Mesenchymal stem cell (in vitro differentiated cells and primary cell): ENCODE data around the gene EDN1.

Source experiments
- DNase-seq: peaks from one replicate; pipeline ENCODE4 v3.0.0-alpha.2; 2013
- H2AFZ ChIP-seq: one replicate; pipeline ENCODE4 v1.6.1; 2013; ENCODE audit warnings: low read depth, mild to moderate bottlenecking, control low read depth, inconsistent platforms, low read length, moderate library complexity
- H2AK5ac ChIP-seq: 2 replicates; pipeline ENCODE4 v1.6.1; 2013; ENCODE audit warnings: low read length, moderate library complexity, mild to moderate bottlenecking, inconsistent platforms; ENCODE audit not compliant: severe bottlenecking
- H2BK120ac ChIP-seq: one replicate; pipeline ENCODE4 v1.6.1; 2013; ENCODE audit warnings: low read depth, mild to moderate bottlenecking, inconsistent platforms, low read length, moderate library complexity
- H2BK12ac ChIP-seq, 2 experiments: one replicate each; pipeline ENCODE4 v1.6.1; 2013; ENCODE audit warnings: inconsistent platforms in 2 of 2, low read length in 2 of 2, mild to moderate bottlenecking in 2 of 2, moderate library complexity in 2 of 2, control low read depth in 1 of 2
- H2BK15ac ChIP-seq: one replicate; pipeline ENCODE4 v1.6.1; 2013; ENCODE audit warnings: mild to moderate bottlenecking, low read depth, inconsistent platforms; ENCODE audit not compliant: poor library complexity, severe bottlenecking
- H2BK5ac ChIP-seq: 2 replicates; pipeline ENCODE4 v1.6.1; 2013; ENCODE audit warnings: low read depth, mild to moderate bottlenecking, low read length, control low read depth, inconsistent platforms; ENCODE audit not compliant: poor library complexity, severe bottlenecking
- H3K14ac ChIP-seq, 2 experiments: one replicate each; pipeline ENCODE4 v1.6.1; 2013; ENCODE audit warnings: inconsistent platforms in 2 of 2, low read length in 2 of 2, control low read depth in 1 of 2, mild to moderate bottlenecking in 1 of 2, moderate library complexity in 1 of 2
- H3K18ac ChIP-seq, 2 experiments: one replicate each; pipeline ENCODE4 v1.6.1; 2013; ENCODE audit warnings: inconsistent platforms in 2 of 2, low read length in 2 of 2, control low read depth in 1 of 2, low read depth in 1 of 2, mild to moderate bottlenecking in 1 of 2
- H3K23ac ChIP-seq, 2 experiments: one replicate each; pipeline ENCODE4 v1.6.1; 2013; ENCODE audit warnings: inconsistent platforms in 2 of 2, low read length in 2 of 2, mild to moderate bottlenecking in 2 of 2, moderate library complexity in 2 of 2, control low read depth in 1 of 2
- H3K27ac ChIP-seq: 2 replicates; pipeline ENCODE4 v1.5.1; 2013; ENCODE audit warnings: mild to moderate bottlenecking, moderate library complexity, low read length, control low read depth, inconsistent platforms; ENCODE audit not compliant: poor library complexity, severe bottlenecking
- H3K27me3 ChIP-seq, 2 experiments: 2 replicates each; pipeline versions ENCODE4 v1.6.1 to v1.7.0; 2013; ENCODE audit warnings: low read length in 2 of 2, mild to moderate bottlenecking in 2 of 2, moderate library complexity in 2 of 2, control low read depth in 1 of 2, inconsistent platforms in 1 of 2; ENCODE audit not compliant: control insufficient read depth in 1 of 2, insufficient read depth in 1 of 2
- H3K36me3 ChIP-seq, 2 experiments: 2 replicates each; pipeline versions ENCODE4 v1.6.1 to v1.7.0; 2013; ENCODE audit warnings: low read length in 2 of 2, control low read depth in 1 of 2, inconsistent platforms in 1 of 2, low read depth in 1 of 2, mild to moderate bottlenecking in 1 of 2; ENCODE audit not compliant: insufficient read depth in 2 of 2, control insufficient read depth in 1 of 2
- H3K4ac ChIP-seq, 2 experiments: one replicate each; pipeline ENCODE4 v1.6.1; 2013; ENCODE audit warnings: inconsistent platforms in 2 of 2, low read length in 2 of 2, mild to moderate bottlenecking in 2 of 2, moderate library complexity in 2 of 2, control low read depth in 1 of 2, low read depth in 1 of 2
- H3K4me1 ChIP-seq: 2 replicates; pipeline ENCODE4 v1.6.1; 2013; ENCODE audit warnings: low read depth, low read length, control low read depth; ENCODE audit not compliant: control insufficient read depth, insufficient read depth
- H3K4me2 ChIP-seq: 2 replicates; pipeline ENCODE4 v1.6.1; 2013; ENCODE audit warnings: low read length, mild to moderate bottlenecking, inconsistent platforms; ENCODE audit not compliant: poor library complexity, severe bottlenecking
- H3K4me3 ChIP-seq, 2 experiments: 2 replicates each; pipeline versions ENCODE4 v1.5.1 to v1.7.0; 2013; ENCODE audit warnings: low read length in 2 of 2, mild to moderate bottlenecking in 2 of 2, control low read depth in 1 of 2, low read depth in 1 of 2; ENCODE audit not compliant: insufficient read depth in 1 of 2
- H3K79me1 ChIP-seq: replicated peaks from 2 replicates; pipeline ENCODE4 v1.6.1; 2013; ENCODE audit warnings: mild to moderate bottlenecking, control low read depth, low read length, inconsistent platforms; ENCODE audit not compliant: poor library complexity, severe bottlenecking
- H3K9ac ChIP-seq: 2 replicates; pipeline ENCODE4 v1.7.0; 2013; ENCODE audit warnings: mild to moderate bottlenecking, low read length, moderate library complexity
- H3K9me3 ChIP-seq: 2 replicates; pipeline ENCODE4 v1.7.0; 2013; ENCODE audit warnings: mild to moderate bottlenecking, low read length; ENCODE audit not compliant: control insufficient read depth
- H4K8ac ChIP-seq: one replicate; pipeline ENCODE4 v1.6.1; 2013; ENCODE audit warnings: inconsistent platforms, mild to moderate bottlenecking, low read length, moderate library complexity
- H4K91ac ChIP-seq: one replicate; pipeline ENCODE4 v1.6.1; 2013; ENCODE audit warnings: mild to moderate bottlenecking, low read length, inconsistent platforms
- WGBS: methylation state at CpG from one replicate; pipeline ENCODE4 v1.1.7; 2013; ENCODE audit warnings: mixed read lengths; 5-methylcytosine and 5-hydroxymethylcytosine counted together

The EDN1 gene

DNA sequence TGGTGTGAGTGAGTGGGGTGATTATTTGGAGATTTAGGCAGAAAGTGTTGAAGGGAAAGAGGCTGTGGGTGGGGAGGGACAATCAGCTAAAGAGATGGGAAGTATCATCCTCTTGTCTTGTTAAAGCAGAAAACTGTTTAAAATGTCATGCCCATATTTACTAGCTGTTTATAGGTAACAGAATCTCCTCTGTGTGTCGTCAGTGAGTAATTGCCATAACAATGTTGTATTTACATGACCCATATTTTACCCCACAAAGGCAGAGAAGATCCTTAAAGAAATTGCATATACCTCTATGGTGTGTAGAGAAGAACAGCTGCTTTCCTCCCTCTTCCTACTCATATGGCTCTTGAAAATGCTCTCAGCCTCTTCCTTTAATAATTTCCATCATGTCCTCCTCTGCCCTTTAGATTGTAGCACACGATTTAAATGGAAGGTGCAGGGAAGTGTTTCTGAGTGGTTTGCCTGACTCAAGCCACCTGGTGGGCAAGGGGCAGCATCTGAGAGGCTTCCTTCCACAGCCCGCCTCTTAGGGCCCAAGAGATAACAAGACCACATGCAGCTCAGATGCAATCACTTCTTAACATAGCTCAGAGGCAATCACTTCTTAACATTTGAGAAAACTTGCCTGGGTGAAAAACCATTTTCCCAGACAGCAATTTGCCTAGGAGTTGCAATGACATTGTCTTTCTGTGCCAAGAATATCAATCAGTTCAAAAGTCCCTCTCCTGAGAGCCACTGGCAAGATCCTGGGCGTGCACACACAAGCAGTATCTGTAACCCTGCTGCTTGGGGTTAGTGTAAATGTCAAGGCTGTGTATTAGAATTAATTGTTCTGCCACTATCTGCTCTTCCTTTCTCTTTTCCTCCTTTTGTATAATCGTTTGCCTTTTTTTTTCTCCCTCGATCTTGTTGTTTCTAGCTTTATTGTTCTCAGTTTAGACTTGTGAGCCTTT lies 44.1 kb upstream of the EDN1 start:
- no peak overlapping the region for H2AK5ac ChIP-seq
- no peak overlapping the region for H3K27ac ChIP-seq
- no peak overlapping the region for H2BK5ac ChIP-seq
- H3K79me1 ChIP-seq = no peaks in the 10 kb centered on the region
- no peaks in the 10 kb centered on the region for H3K36me3 ChIP-seq
- 88% methylated on average over 2 of the region's 6 CpGs for WGBS
- H3K4me1 ChIP-seq = peaks cover 2% of the 10 kb centered on the region
- DNase-seq = peak; percentile 5
- no peak overlapping the region for H3K23ac ChIP-seq
- H2AFZ ChIP-seq = no peak overlapping the region
- H3K4me2 ChIP-seq = no peak overlapping the region
- no peak overlapping the region for H4K91ac ChIP-seq
- H2BK120ac ChIP-seq = no peak overlapping the region
- no peak overlapping the region for H3K4ac ChIP-seq
- H3K9me3 ChIP-seq = no peaks in the 10 kb centered on the region
- no peak overlapping the region for H3K18ac ChIP-seq
- no peak overlapping the region for H2BK12ac ChIP-seq
- no peak overlapping the region for H3K4me3 ChIP-seq
- no peak overlapping the region for H2BK15ac ChIP-seq
- no peak overlapping the region for H4K8ac ChIP-seq
- no peak overlapping the region for H3K9ac ChIP-seq
- no peak overlapping the region for H3K14ac ChIP-seq
- no peaks in the 10 kb centered on the region for H3K27me3 ChIP-seq

DNA sequence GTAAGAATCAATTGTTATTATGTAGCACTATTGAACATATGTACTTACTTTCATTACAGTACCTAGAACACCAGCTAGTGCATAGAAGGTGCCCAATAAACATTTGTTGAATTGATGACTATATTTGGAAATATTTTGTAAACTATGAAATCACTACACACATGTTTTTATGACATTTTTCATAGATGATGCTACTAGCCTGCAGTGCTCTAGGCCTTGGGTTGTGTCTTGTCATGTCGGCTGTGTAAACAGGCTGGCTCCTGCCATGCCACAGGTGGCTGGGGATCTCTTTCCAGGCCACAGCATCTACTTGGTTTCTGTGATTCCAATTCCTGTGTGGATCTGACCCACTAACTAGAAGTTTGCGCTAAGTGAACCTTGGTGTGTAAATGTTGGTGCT lies 43.3 kb upstream of the EDN1 start:
- H2AFZ ChIP-seq = no peak overlapping the region

DNA sequence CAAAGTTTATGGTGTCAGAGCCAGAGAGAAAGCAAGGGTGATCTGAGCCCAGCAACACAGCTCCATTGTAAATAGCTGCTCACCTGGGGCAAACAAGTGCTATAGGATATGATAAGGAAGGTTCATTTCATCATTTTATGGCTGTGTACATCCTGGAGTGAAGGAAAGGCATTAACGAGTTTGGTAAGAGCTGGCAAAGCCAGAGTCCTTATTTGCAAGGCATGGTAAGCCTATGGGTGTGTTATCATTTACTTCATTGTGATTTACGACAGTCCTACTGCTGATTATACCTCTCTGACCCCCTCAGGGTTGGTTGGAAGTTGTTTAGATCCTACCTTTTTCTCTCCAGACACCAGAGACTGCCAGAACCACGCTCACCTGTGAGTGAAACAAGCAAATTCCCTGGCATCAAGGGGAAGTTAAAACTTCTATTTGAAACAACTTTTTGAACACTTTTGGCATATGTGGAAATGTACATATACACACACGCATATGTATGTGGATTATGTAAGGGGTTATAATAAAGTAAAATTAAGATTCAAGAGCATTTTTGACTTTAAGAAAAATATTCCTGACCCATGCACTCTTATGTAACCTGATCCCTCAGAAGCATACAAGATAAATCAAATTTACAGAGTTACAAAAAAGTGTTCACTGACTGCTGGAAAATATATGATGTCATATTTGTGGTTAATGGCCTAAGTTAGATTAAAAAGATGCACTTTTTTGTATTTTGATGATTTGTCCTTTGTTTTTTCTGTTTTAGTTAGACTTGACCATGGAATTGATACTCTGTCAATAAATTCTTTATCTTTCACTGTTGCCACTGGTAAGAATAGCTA lies 40.4 kb upstream of the EDN1 start:
- H2BK12ac ChIP-seq = no peak overlapping the region
- peaks cover 2% of the 10 kb centered on the region for H3K4me1 ChIP-seq
- H3K23ac ChIP-seq = no peak overlapping the region
- no peak overlapping the region for H3K14ac ChIP-seq
- no peak overlapping the region for H2AK5ac ChIP-seq
- 81% methylated on average over 2 of the region's 4 CpGs for WGBS
- H3K9ac ChIP-seq = no peak overlapping the region
- no peak overlapping the region for H4K91ac ChIP-seq
- no peaks in the 10 kb centered on the region for H3K27me3 ChIP-seq
- no peaks in the 10 kb centered on the region for H3K36me3 ChIP-seq
- H3K27ac ChIP-seq = no peak overlapping the region
- no peak overlapping the region for H2BK15ac ChIP-seq
- H3K4me2 ChIP-seq = no peak overlapping the region
- H4K8ac ChIP-seq = no peak overlapping the region
- H2BK5ac ChIP-seq = no peak overlapping the region
- H3K4me3 ChIP-seq = no peak overlapping the region
- no peak overlapping the region for H3K4ac ChIP-seq
- no peak overlapping the region for H2BK120ac ChIP-seq
- no peaks in the 10 kb centered on the region for H3K79me1 ChIP-seq
- H3K18ac ChIP-seq = no peak overlapping the region
- no peak overlapping the region for H2AFZ ChIP-seq
- H3K9me3 ChIP-seq = no peaks in the 10 kb centered on the region
- no peak for DNase-seq

More for the DNA sequence above, 43.3 kb upstream of the EDN1 start:
- H3K36me3 ChIP-seq = no peaks in the 10 kb centered on the region
- no peaks in the 10 kb centered on the region for H3K27me3 ChIP-seq
- peaks cover 2% of the 10 kb centered on the region for H3K4me1 ChIP-seq
- H3K27ac ChIP-seq = no peak overlapping the region
- no peak overlapping the region for H2BK15ac ChIP-seq
- DNase-seq = no peak
- no peak overlapping the region for H3K4ac ChIP-seq
- no peaks in the 10 kb centered on the region for H3K9me3 ChIP-seq
- H2BK12ac ChIP-seq = no peak overlapping the region
- no peak overlapping the region for H3K23ac ChIP-seq
- no peak overlapping the region for H3K9ac ChIP-seq
- no peak overlapping the region for H3K14ac ChIP-seq
- H2BK120ac ChIP-seq = no peak overlapping the region
- no peak overlapping the region for H3K4me2 ChIP-seq
- no peak overlapping the region for H4K8ac ChIP-seq
- whole genome bisulfite sequencing = 96% methylated on average over 2 of the region's 2 CpGs
- no peak overlapping the region for H2BK5ac ChIP-seq
- no peak overlapping the region for H4K91ac ChIP-seq
- H2AK5ac ChIP-seq = no peak overlapping the region
- H3K4me3 ChIP-seq = no peak overlapping the region
- no peak overlapping the region for H3K18ac ChIP-seq
- no peaks in the 10 kb centered on the region for H3K79me1 ChIP-seq

DNA sequence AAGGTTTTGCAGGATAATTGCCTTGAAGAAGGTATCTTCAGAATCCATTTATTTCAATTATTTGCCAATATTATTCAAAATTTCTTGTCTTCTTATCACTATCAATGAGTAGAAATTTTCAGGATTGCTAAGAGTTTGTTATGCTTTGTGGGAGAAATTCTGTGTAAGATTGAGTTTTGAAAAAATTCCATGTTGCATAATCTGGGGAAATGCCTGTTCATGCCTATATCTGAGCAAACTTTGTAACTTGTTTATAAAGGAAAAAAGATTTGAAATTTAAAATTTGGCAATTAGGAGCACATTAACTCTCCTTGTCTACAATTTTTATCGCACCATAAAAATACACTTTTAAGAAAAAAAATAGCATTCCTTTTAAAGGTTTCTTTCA lies 39.8 kb upstream of the EDN1 start:
- no peak overlapping the region for H2AK5ac ChIP-seq
- H4K8ac ChIP-seq = no peak overlapping the region
- no peak overlapping the region for H3K27ac ChIP-seq
- no peak overlapping the region for H3K18ac ChIP-seq
- no peak overlapping the region for H3K4ac ChIP-seq
- H3K4me3 ChIP-seq = no peak overlapping the region
- H3K14ac ChIP-seq = no peak overlapping the region
- H3K79me1 ChIP-seq = no peaks in the 10 kb centered on the region
- H2BK15ac ChIP-seq = no peak overlapping the region
- H3K4me2 ChIP-seq = no peak overlapping the region
- no peak overlapping the region for H2AFZ ChIP-seq
- H2BK5ac ChIP-seq = no peak overlapping the region
- no peaks in the 10 kb centered on the region for H3K27me3 ChIP-seq
- H2BK12ac ChIP-seq = no peak overlapping the region
- H3K9me3 ChIP-seq = no peaks in the 10 kb centered on the region
- H3K4me1 ChIP-seq = peaks cover 2% of the 10 kb centered on the region
- no peak for DNase-seq
- no peak overlapping the region for H4K91ac ChIP-seq
- H3K9ac ChIP-seq = no peak overlapping the region
- no peaks in the 10 kb centered on the region for H3K36me3 ChIP-seq
- WGBS = no CpG with 5 or more reads among the region's 1 CpG
- no peak overlapping the region for H2BK120ac ChIP-seq
- H3K23ac ChIP-seq = no peak overlapping the region
